H9 (cell line): ENCODE measurements around the gene NECAB2. TPM values are rescaled to one million over a fixed set of nuclear protein-coding genes. Genes with fewer than 3 reads are reported as not detected.

ENCODE experiments used
- DNase-seq: peaks from one replicate; pipeline ENCODE4 v3.0.0-alpha.2; 2017
- H2AFZ ChIP-seq: one replicate; pipeline ENCODE4 v1.6.1; 2013; ENCODE audit warnings: mild to moderate bottlenecking, low read length, control low read depth, moderate library complexity
- H2AK5ac ChIP-seq: 2 replicates; pipeline ENCODE4 v1.6.1; 2013; ENCODE audit warnings: low read length, control low read depth, mixed read lengths; ENCODE audit not compliant: insufficient read length
- H2BK120ac ChIP-seq: one replicate; pipeline ENCODE4 v1.6.1; 2013; ENCODE audit warnings: low read depth, mild to moderate bottlenecking, low read length, control low read depth, inconsistent platforms; ENCODE audit not compliant: poor library complexity, severe bottlenecking
- H2BK12ac ChIP-seq: 2 replicates; pipeline ENCODE4 v1.6.1; 2013; ENCODE audit warnings: low read length, control low read depth, mixed read lengths, low read depth; ENCODE audit not compliant: insufficient read length
- H2BK15ac ChIP-seq: 2 replicates; pipeline ENCODE4 v1.6.1; 2013; ENCODE audit warnings: low read depth, low read length, control low read depth
- H2BK20ac ChIP-seq: one replicate; pipeline ENCODE4 v1.6.1; 2013; ENCODE audit warnings: low read depth, mild to moderate bottlenecking, low read length, control low read depth, inconsistent platforms; ENCODE audit not compliant: poor library complexity, severe bottlenecking
- H2BK5ac ChIP-seq: 2 replicates; pipeline ENCODE4 v1.6.1; 2013; ENCODE audit warnings: low read length, control low read depth, mixed read lengths; ENCODE audit not compliant: insufficient read length
- H3K14ac ChIP-seq: 2 replicates; pipeline ENCODE4 v1.6.1; 2013; ENCODE audit warnings: low read length, control low read depth; ENCODE audit not compliant: insufficient read depth
- H3K18ac ChIP-seq: 2 replicates; pipeline ENCODE4 v1.6.1; 2013; ENCODE audit warnings: low read depth, mild to moderate bottlenecking, mixed read lengths, low read length, control low read depth; ENCODE audit not compliant: insufficient read length
- H3K23ac ChIP-seq: 2 replicates; pipeline ENCODE4 v1.6.1; 2013; ENCODE audit warnings: low read length, control low read depth, mixed read lengths, low read depth; ENCODE audit not compliant: insufficient read length
- H3K23me2 ChIP-seq: 2 replicates; pipeline ENCODE4 v1.6.1; 2013; ENCODE audit warnings: low read depth, mild to moderate bottlenecking, mixed read lengths, low read length, control low read depth; ENCODE audit not compliant: insufficient read length, poor library complexity, severe bottlenecking
- H3K27ac ChIP-seq: 2 replicates; pipeline ENCODE4 v1.5.1; 2013; ENCODE audit warnings: low read length, control low read depth, mixed read lengths, low read depth; ENCODE audit not compliant: insufficient read length
- H3K27me3 ChIP-seq: 2 replicates; pipeline ENCODE4 v1.6.1; 2013; ENCODE audit warnings: low read length, control low read depth, inconsistent platforms; ENCODE audit not compliant: insufficient read depth
- H3K4ac ChIP-seq: 2 replicates; pipeline ENCODE4 v1.6.1; 2013; ENCODE audit warnings: low read depth, mild to moderate bottlenecking, control low read depth, inconsistent platforms, low read length, moderate library complexity
- H3K4me1 ChIP-seq: 2 replicates; pipeline ENCODE4 v1.6.1; 2013; ENCODE audit warnings: low read length, control low read depth, inconsistent platforms; ENCODE audit not compliant: insufficient read depth
- H3K4me2 ChIP-seq: 2 replicates; pipeline ENCODE4 v1.6.1; 2013; ENCODE audit warnings: low read length, control low read depth, mixed read lengths; ENCODE audit not compliant: insufficient read length, insufficient read depth
- H3K56ac ChIP-seq: 2 replicates; pipeline ENCODE4 v1.6.1; 2013; ENCODE audit warnings: low read depth, mild to moderate bottlenecking, mixed read lengths, low read length, control low read depth; ENCODE audit not compliant: insufficient read length
- H3K79me1 ChIP-seq: 2 replicates; pipeline ENCODE4 v1.6.1; 2013; ENCODE audit warnings: low read depth, mild to moderate bottlenecking, moderate library complexity, low read length, control low read depth, inconsistent platforms; ENCODE audit not compliant: insufficient read depth, poor library complexity, severe bottlenecking
- H3K79me2 ChIP-seq: 2 replicates; pipeline ENCODE4 v1.6.1; 2013; ENCODE audit warnings: low read length, control low read depth, inconsistent platforms; ENCODE audit not compliant: insufficient read depth
- H3K9ac ChIP-seq: 2 replicates; pipeline ENCODE4 v1.6.1; 2013; ENCODE audit warnings: low read length, control low read depth, mixed read lengths; ENCODE audit not compliant: insufficient read length; ENCODE audit errors: extremely low read depth
- H3K9me3 ChIP-seq: one replicate; pipeline ENCODE4 v1.6.1; 2013; ENCODE audit warnings: low read depth, low read length, inconsistent platforms; ENCODE audit not compliant: control insufficient read depth
- H3T11ph ChIP-seq: one replicate; pipeline ENCODE4 v1.6.1; 2013; ENCODE audit warnings: mild to moderate bottlenecking, low read length, control low read depth, inconsistent platforms
- H4K20me1 ChIP-seq: one replicate; pipeline ENCODE4 v1.6.1; 2013; ENCODE audit not compliant: control insufficient read depth, insufficient read length, insufficient read depth
- H4K5ac ChIP-seq: 2 replicates; pipeline ENCODE4 v1.6.1; 2013; ENCODE audit warnings: low read depth, mild to moderate bottlenecking, mixed read lengths, low read length, control low read depth; ENCODE audit not compliant: insufficient read length
- H4K8ac ChIP-seq: replicated peaks from 2 replicates; pipeline ENCODE4 v1.6.1; 2013; ENCODE audit warnings: low read length, control low read depth, mixed read lengths, low read depth; ENCODE audit not compliant: insufficient read length
- H4K91ac ChIP-seq: 2 replicates; pipeline ENCODE4 v1.6.1; 2013; ENCODE audit warnings: low read depth, mild to moderate bottlenecking, moderate library complexity, mixed read lengths, low read length, control low read depth; ENCODE audit not compliant: insufficient read length
- H3K27ac Mint-ChIP-seq, 3 experiments: 2 replicates in 2 of 3; 3 replicates in 1 of 3; pipeline ENCODE4 v1.8.0; 2020 to 2021; ENCODE audit warnings: mixed read lengths in 3 of 3, mild to moderate bottlenecking in 1 of 3, moderate library complexity in 1 of 3
- H3K27me3 Mint-ChIP-seq: 2 replicates; pipeline ENCODE4 v1.8.0; 2021; ENCODE audit warnings: low read depth, mild to moderate bottlenecking, moderate library complexity, mixed read lengths
- H3K36me3 Mint-ChIP-seq, 3 experiments: 2 replicates in 2 of 3; 3 replicates in 1 of 3; pipeline ENCODE4 v1.8.0; 2020 to 2021; ENCODE audit warnings: low read depth in 3 of 3, mixed read lengths in 3 of 3; ENCODE audit not compliant: insufficient read depth in 1 of 3
- H3K4me1 Mint-ChIP-seq, 2 experiments: 2 replicates each; pipeline ENCODE4 v1.8.0; 2020; ENCODE audit warnings: mixed read lengths in 2 of 2
- H3K4me3 Mint-ChIP-seq, 2 experiments: 2 replicates in 1 of 2; 3 replicates in 1 of 2; pipeline ENCODE4 v1.8.0; 2020 to 2021; ENCODE audit warnings: mild to moderate bottlenecking in 2 of 2, mixed read lengths in 2 of 2, moderate library complexity in 1 of 2
- H3K9me3 Mint-ChIP-seq, 2 experiments: 2 replicates in 1 of 2; 3 replicates in 1 of 2; pipeline ENCODE4 v1.8.0; 2020; ENCODE audit warnings: mild to moderate bottlenecking in 2 of 2, mixed read lengths in 2 of 2, moderate library complexity in 1 of 2
- WGBS: extraction: QIAGEN DNeasy Blood & Tissue Kit; methylation state at CpG from one replicate; pipeline ENCODE4 v1.1.7; 2013; ENCODE audit warnings: missing lambda C conversion rate, low lambda C conversion rate, mixed read lengths; ENCODE audit not compliant: insufficient read length; ENCODE audit errors: extremely low coverage; 5-methylcytosine and 5-hydroxymethylcytosine counted together
- total RNA-seq: library from RNA; stranded (reverse); gene quantifications from 2 replicates; pipeline ENCODE4 v1.2.1, GENCODE V29; 2021
- TF ChIP-seq, protein P1 (sequence below): fragments of 200-600 bp; sonication (generic); conservative IDR thresholded peaks from 3 replicates; pipeline ENCODE4 v1.8.0; 2021; ENCODE audit warnings: antibody characterized with exemption, mild to moderate bottlenecking

NECAB2 gene
- total RNA-seq, 1 experiment from 2014 or later: 12.6 TPM

DNA sequence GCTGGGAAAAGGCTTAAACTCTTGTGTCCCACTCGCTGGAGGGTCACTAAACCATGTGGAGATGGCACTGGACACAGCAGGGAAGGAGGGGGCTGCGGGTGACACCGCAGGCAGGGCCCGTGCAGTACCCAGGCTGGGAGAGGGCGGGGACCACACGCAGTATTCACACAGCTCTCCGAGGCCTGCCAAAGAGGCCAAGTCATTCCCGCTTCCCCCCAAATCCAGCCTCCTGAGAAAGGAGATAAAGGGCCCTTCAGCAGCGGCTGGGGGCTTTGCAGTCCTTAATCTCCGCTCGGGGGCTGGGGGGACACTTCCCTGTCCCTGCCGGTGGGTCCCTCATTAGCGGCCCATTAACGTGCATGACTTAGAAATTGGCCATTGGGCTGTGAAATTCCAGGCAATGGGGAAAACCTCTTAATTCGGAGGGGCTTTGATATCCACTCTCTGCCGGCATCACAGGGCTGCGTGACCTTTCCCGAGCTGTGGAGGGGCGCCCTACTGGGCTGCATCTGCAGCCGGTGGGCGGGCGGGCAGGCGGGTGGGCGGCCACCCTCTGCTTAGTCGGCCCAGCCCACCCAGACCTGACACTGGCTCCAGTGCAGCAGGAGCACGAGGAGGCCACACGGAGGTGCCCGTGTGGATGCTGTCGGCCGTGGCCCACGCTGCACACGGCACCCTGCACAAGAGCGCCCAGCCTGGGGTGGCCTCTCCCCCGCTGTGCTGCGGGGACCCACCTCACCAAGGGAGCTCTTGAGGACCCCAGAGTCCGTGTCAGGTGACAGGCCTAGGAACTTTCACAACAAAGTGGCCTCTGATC lies 77.2 kb downstream of the NECAB2 start:
- no peak for DNase-seq

More for the DNA sequence above, 77.2 kb downstream of the NECAB2 start:
- Histone ChIP-seq H2BK120ac (no peak overlapping the region), H3K4ac (no peak overlapping the region), H3K4me1 (no peaks in the 10 kb centered on the region; the same call in 1 of the 2 replicates), H3K27ac (no peak overlapping the region), H2BK15ac (no peak overlapping the region), H4K5ac (no peak overlapping the region), H3K9me3 (no peaks in the 10 kb centered on the region), H3K56ac (no peak overlapping the region), H3K14ac (no peak overlapping the region; the same call in 1 of the 2 replicates), H3K23ac (no peak overlapping the region), H4K91ac (no peak overlapping the region), H2BK12ac (no peak overlapping the region), H4K20me1 (no peaks in the 10 kb centered on the region), H4K8ac (no peak overlapping the region), H3K79me1 (no peaks in the 10 kb centered on the region), H3K79me2 (no peaks in the 10 kb centered on the region), H3K27me3 (no peaks in the 10 kb centered on the region), H3K4me2 (no peak overlapping the region), H2AFZ (no peak overlapping the region), H3T11ph (no peak overlapping the region), H2BK20ac (no peak overlapping the region), H2AK5ac (no peak overlapping the region), H3K18ac (no peak overlapping the region), H3K9ac (no peak overlapping the region), H3K23me2 (no peaks in the 10 kb centered on the region), H2BK5ac (no peak overlapping the region)
- WGBS: no CpG with 5 or more reads among the region's 36 CpGs
- Mint-ChIP-seq H3K9me3 (no peaks in the 10 kb centered on the region), H3K4me3 (no peak overlapping the region), H3K4me1 (peaks cover 27 to 45% of the 10 kb centered on the region in 2 experiments), H3K36me3 (peaks cover 0 to 2% (median 0%) of the 10 kb centered on the region in 3 experiments; a peak in 2 of 7 replicates), H3K27me3 (peaks cover 13% of the 10 kb centered on the region), H3K27ac (peak overlapping the region in 1 of 3 experiments; percentile 21; a peak in 1 of 7 replicates)
- TF ChIP-seq, protein P1, sequence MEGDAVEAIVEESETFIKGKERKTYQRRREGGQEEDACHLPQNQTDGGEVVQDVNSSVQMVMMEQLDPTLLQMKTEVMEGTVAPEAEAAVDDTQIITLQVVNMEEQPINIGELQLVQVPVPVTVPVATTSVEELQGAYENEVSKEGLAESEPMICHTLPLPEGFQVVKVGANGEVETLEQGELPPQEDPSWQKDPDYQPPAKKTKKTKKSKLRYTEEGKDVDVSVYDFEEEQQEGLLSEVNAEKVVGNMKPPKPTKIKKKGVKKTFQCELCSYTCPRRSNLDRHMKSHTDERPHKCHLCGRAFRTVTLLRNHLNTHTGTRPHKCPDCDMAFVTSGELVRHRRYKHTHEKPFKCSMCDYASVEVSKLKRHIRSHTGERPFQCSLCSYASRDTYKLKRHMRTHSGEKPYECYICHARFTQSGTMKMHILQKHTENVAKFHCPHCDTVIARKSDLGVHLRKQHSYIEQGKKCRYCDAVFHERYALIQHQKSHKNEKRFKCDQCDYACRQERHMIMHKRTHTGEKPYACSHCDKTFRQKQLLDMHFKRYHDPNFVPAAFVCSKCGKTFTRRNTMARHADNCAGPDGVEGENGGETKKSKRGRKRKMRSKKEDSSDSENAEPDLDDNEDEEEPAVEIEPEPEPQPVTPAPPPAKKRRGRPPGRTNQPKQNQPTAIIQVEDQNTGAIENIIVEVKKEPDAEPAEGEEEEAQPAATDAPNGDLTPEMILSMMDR: no peak
